ENCODE measurements around the gene CSF1. TPM values are rescaled to one million over a fixed set of nuclear protein-coding genes. Genes with fewer than 3 reads are reported as not detected.

CSF1 gene
- total and polyA plus RNA-seq, 2 of the 13 experiments (the other 11 are each of a cell fraction or from before 2014, with no cell fraction given) = 4.6 to 13.3 TPM

DNA sequence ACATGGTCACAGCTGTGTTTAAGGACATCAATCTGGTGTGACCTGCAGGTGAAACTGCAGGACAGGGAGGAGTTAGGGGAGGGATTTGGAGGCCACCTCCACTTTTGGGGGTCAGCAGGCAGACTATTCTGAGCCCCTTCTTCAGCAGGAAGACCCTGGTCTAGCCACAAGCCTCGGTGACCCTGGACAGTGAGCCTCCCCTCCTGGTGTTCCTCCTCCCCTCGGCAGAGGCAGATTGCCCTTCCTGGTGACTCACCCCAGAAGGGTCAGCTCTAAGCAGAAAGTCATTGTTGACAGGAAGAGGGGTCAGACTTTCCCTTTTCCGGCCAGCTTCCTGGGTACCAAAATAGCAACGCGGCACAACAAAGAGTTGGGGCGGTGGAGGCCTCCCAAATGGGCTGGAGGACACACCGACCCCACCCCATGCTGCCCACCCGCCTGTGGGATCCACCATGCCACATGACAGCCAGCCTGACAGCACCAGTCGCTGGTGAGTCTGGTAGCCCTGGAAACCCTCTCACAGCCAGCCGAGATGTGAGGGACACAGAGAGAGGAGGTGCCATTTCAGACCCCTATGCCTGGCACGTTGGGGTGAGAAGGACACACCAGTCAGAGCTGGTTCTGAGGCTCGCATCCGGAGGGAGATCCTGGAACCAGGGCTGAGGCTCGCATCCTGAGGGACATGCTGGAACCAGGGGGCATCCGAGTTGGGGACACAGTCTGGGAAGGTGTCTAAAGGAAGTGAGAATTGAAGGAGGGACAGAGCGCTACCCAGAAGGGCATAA is 14.7 kb upstream of the CSF1 start (continued):
- TF ChIP-seq ZNF407 (CRISPR knock-in tag; IDR thresholded peaks at IDR 0.05; ENCODE audit: not compliant biosample characterization) = no peak
- TF ChIP-seq SOX13 (IDR thresholded peaks at IDR 0.05) = peak; percentile 67
- TF ChIP-seq SOX13 (CRISPR knock-in tag; conservative IDR thresholded peaks at IDR 0.05 in 1 of 2, IDR thresholded peaks at IDR 0.05 in 1 of 2) = peak in 1 of 2 experiments; percentile 94; a peak in 2 of 4 replicates
- TF ChIP-seq ZNF33B (CRISPR knock-in tag; IDR thresholded peaks at IDR 0.05) = no peak
- peak; percentile 60; the same call in 1 of the 2 replicates for TF ChIP-seq TFAP4 (IDR thresholded peaks at IDR 0.05; ENCODE audit: borderline replicate concordance, low read depth)
- TF ChIP-seq, protein P1, sequence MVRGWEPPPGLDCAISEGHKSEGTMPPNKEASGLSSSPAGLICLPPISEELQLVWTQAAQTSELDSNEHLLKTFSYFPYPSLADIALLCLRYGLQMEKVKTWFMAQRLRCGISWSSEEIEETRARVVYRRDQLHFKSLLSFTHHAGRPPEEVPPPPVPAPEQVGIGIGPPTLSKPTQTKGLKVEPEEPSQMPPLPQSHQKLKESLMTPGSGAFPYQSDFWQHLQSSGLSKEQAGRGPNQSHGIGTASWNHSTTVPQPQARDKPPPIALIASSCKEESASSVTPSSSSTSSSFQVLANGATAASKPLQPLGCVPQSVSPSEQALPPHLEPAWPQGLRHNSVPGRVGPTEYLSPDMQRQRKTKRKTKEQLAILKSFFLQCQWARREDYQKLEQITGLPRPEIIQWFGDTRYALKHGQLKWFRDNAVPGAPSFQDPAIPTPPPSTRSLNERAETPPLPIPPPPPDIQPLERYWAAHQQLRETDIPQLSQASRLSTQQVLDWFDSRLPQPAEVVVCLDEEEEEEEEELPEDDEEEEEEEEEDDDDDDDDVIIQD (CRISPR knock-in tag; IDR thresholded peaks at IDR 0.05; ENCODE audit: low read depth) = peak; percentile 86
- no peak for TF ChIP-seq MNT (IDR thresholded peaks at IDR 0.05)
- peak; percentile 57; the same call in 1 of the 2 replicates for TF ChIP-seq HOXD1 (CRISPR knock-in tag; IDR thresholded peaks at IDR 0.05)
- TF ChIP-seq KDM5B (CRISPR knock-in tag; IDR thresholded peaks at IDR 0.05; ENCODE audit: borderline replicate concordance) = 0 out of 2 replicates have a peak, but pooled peaks have one; percentile 16
- no peak for TF ChIP-seq RFX5 (IDR thresholded peaks at IDR 0.05; ENCODE audit: low read depth, low read length)
- peak; percentile 53; the same call in 1 of the 2 replicates for TF ChIP-seq LCORL (IDR thresholded peaks at IDR 0.05)
- peak; percentile 100 for TF ChIP-seq LCORL (CRISPR knock-in tag; IDR thresholded peaks at IDR 0.05)
- TF ChIP-seq, protein P2, sequence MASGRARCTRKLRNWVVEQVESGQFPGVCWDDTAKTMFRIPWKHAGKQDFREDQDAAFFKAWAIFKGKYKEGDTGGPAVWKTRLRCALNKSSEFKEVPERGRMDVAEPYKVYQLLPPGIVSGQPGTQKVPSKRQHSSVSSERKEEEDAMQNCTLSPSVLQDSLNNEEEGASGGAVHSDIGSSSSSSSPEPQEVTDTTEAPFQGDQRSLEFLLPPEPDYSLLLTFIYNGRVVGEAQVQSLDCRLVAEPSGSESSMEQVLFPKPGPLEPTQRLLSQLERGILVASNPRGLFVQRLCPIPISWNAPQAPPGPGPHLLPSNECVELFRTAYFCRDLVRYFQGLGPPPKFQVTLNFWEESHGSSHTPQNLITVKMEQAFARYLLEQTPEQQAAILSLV (CRISPR knock-in tag; IDR thresholded peaks at IDR 0.05; ENCODE audit: borderline replicate concordance) = peak; percentile 69; the same call in 1 of the 2 replicates
- TF ChIP-seq FOXA1 (IDR thresholded peaks at IDR 0.05) = no peak
- TF ChIP-seq FOXA1 (CRISPR knock-in tag; IDR thresholded peaks at IDR 0.05) = peak; percentile 92
- TF ChIP-seq SALL1 (CRISPR knock-in tag; IDR thresholded peaks at IDR 0.05) = peak; percentile 65

All from HepG2 (cell line).